ENCODE data around the gene BRWD1.
"Not testable (repeated sequence)": the region's sequence is repeated elsewhere in the genome, so short reads cannot be mapped to it uniquely, and the experiment has no call there.

The BRWD1 gene

DNA sequence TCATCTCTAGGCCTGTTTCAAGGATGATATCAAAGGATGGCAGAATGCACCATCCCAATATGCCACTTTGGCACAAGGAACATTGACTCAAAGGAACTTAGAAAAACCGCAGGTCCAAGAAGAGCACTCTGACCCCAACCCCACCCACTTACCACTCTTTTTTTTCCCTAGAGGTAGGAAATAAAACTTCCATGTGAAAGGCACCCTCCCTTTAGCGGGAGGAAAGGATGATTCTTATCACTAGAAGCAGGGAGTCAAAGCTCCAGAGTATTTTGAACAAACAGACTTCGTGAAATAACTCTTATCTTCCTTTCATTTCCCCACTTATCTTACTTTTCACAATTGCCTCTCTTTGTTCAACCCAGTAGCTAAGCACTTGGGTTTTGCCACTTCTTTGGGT lies 152.4 kb downstream of the BRWD1 start:
- DNase-seq (ENCODE audit: low spot score) = no peak
- no peak for TF ChIP-seq CTCF (IDR thresholded peaks at IDR 0.05; ENCODE audit: borderline replicate concordance, control extremely low read depth, extremely low read depth, insufficient read depth, missing control alignments)
- in situ Hi-C loops (cut with MboI; ENCODE audit: low sequenced_read_pairs, unreplicated experiment) = no loop called here

GRCh38 chr21:39159342-39160063 lies 153.9 kb downstream of the BRWD1 start:
- TF ChIP-seq CTCF (IDR thresholded peaks at IDR 0.05; ENCODE audit: borderline replicate concordance, control extremely low read depth, extremely low read depth, insufficient read depth, missing control alignments) = no peak
- in situ Hi-C loops (cut with MboI; ENCODE audit: low sequenced_read_pairs, unreplicated experiment) = no loop called here
- DNase-seq (ENCODE audit: low spot score) = no peak

DNA sequence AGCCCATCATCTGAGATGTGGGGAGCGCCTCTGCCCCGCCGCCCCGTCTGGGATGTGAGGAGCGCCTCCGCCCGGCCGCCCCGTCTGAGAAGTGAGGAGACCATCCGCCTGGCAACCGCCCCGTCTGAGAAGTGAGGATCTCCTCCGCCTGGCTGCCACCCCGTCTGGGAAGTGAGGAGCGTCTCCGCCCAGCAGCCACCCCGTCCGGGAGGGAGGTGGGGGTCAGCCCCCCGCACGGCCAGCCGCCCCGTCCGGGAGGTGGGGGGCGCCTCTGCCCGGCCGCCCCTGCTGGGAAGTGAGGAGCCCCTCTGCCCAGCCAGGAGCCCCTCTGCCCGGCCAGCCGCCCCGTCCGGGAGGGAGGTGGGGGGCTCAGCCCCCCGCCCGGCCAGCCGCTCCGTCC lies 156.2 kb downstream of the BRWD1 start:
- DNase-seq (ENCODE audit: low spot score); in situ Hi-C loops (cut with MboI; ENCODE audit: low sequenced_read_pairs, unreplicated experiment): not testable (repeated sequence)

GRCh38 chr21:39156024-39156423 lies 157.4 kb downstream of the BRWD1 start:
- no peak for DNase-seq (ENCODE audit: low spot score)

DNA sequence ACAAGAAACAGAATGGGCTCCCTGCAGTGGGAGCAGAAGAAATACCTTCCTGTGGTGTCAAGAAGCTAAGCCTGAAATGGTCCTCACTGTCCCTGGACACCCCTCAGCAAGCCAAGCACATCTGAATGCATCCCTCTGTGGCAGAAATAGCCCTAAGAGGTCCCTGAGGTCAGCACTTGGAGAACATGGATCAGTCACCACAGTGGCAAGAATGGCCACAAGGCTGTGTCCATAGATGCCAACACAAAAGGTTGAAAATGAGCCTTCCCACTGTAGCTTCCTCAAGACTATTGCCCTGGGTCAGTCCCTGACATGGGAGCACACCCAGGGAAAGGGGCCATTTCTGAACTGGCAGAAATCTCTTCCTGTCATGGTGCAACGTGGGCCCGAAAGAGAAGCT lies 157.9 kb downstream of the BRWD1 start:
- in situ Hi-C loops (cut with MboI; ENCODE audit: low sequenced_read_pairs, unreplicated experiment) = no loop called here
- no peak for TF ChIP-seq CTCF (IDR thresholded peaks at IDR 0.05; ENCODE audit: borderline replicate concordance, control extremely low read depth, extremely low read depth, insufficient read depth, missing control alignments)
- DNase-seq (ENCODE audit: low spot score) = no peak

More at GRCh38 chr21:39156024-39156423, 157.4 kb downstream of the BRWD1 start:
- TF ChIP-seq CTCF (IDR thresholded peaks at IDR 0.05; ENCODE audit: borderline replicate concordance, control extremely low read depth, extremely low read depth, insufficient read depth, missing control alignments) = no peak
- in situ Hi-C loops (cut with MboI; ENCODE audit: low sequenced_read_pairs, unreplicated experiment) = no loop called here

DNA sequence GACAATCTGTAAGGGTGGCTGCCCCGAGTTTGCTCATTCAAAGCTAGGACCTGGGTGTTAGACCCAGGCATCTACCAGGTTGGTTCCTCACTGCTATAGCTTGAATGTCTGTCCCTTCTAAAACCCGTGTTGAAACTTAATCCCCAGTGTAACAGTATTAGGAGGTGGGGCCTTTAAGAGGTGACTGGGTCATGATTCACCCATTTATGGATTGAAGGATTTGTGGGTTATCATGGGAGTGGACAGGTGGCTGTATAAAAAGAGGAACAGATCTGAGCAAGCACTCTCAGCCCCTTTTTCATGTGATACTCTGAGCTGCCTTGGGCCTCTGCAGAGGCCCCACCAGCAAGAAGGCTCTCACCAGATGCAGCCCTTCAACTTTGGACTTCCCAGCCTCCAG lies 159.6 kb downstream of the BRWD1 start:
- DNase-seq (ENCODE audit: low spot score) = no peak
- TF ChIP-seq CTCF (IDR thresholded peaks at IDR 0.05; ENCODE audit: borderline replicate concordance, control extremely low read depth, extremely low read depth, insufficient read depth, missing control alignments) = no peak
- in situ Hi-C loops (cut with MboI; ENCODE audit: low sequenced_read_pairs, unreplicated experiment) = no loop called here

GRCh38 chr21:39153373-39153772 lies 160.1 kb downstream of the BRWD1 start:
- no peak for TF ChIP-seq CTCF (IDR thresholded peaks at IDR 0.05; ENCODE audit: borderline replicate concordance, control extremely low read depth, extremely low read depth, insufficient read depth, missing control alignments)
- in situ Hi-C loops (cut with MboI; ENCODE audit: low sequenced_read_pairs, unreplicated experiment) = no loop called here
- DNase-seq (ENCODE audit: low spot score) = no peak

Measured in GM13976 (cell line).